Lower leg skin (tissue), 3 donors: ENCODE measurements around the gene ITGA6.

ENCODE experiments used
- POLR2A ChIP-seq, 2 donors: fragments of 450-650 bp; IDR thresholded peaks; one replicate each; pipeline ENCODE4 v1.6.1; 2016 to 2017; ENCODE audit warnings: antibody characterized with exemption in 2 of 2, mild to moderate bottlenecking in 1 of 2, moderate library complexity in 1 of 2
- TF ChIP-seq, protein P1 (sequence below), 3 donors: fragments of 450-650 bp; IDR thresholded peaks; one replicate each; pipeline ENCODE4 v1.5.1; 2016; ENCODE audit warnings: antibody characterized with exemption in 3 of 3, mild to moderate bottlenecking in 3 of 3, moderate library complexity in 2 of 3

DNA sequence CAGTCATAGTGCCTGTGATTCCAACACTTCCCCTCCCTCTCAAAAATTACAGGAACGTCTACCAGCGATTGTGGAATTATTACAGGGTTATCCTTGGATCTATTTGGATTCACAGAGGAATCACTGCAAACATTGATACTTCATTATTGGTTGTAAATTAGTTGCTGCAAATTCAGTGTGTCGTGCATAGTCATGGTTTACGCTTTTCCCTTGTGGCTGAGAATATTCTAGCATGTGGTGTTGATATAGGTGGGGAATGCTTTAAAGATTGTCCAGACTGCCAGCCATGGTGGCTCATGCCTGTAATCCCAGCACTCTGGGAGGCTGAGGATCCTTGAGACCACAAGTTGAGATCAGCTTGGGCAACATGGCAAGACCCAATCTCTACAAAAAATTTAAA is 79.8 kb downstream of the ITGA6 start:
- TF ChIP-seq, protein P1, sequence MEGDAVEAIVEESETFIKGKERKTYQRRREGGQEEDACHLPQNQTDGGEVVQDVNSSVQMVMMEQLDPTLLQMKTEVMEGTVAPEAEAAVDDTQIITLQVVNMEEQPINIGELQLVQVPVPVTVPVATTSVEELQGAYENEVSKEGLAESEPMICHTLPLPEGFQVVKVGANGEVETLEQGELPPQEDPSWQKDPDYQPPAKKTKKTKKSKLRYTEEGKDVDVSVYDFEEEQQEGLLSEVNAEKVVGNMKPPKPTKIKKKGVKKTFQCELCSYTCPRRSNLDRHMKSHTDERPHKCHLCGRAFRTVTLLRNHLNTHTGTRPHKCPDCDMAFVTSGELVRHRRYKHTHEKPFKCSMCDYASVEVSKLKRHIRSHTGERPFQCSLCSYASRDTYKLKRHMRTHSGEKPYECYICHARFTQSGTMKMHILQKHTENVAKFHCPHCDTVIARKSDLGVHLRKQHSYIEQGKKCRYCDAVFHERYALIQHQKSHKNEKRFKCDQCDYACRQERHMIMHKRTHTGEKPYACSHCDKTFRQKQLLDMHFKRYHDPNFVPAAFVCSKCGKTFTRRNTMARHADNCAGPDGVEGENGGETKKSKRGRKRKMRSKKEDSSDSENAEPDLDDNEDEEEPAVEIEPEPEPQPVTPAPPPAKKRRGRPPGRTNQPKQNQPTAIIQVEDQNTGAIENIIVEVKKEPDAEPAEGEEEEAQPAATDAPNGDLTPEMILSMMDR (IDR thresholded peaks at IDR 0.05), result no peak
- no peak for TF ChIP-seq POLR2A (IDR thresholded peaks at IDR 0.05)
